NCI-H128 (cell line): Measurements from ENCODE around the gene ATG13.

Experiments
- DNase-seq: peaks from one replicate; lab custom pipeline; 2025; ENCODE audit not compliant: unreplicated experiment; lab: John Stamatoyannopoulos, UW

The ATG13 gene

GRCh38 chr11:46722566-46723358 lies 105.4 kb downstream of the ATG13 start:
- DNase-seq = no peak

GRCh38 chr11:46723359-46723680 lies 106.0 kb downstream of the ATG13 start:
- no peak for DNase-seq

GRCh38 chr11:46724088-46724487 lies 106.7 kb downstream of the ATG13 start:
- DNase-seq = no peak
